Left kidney (tissue), 2 donors: ENCODE data around the gene BTF3L4. TPM values are rescaled to one million over a fixed set of nuclear protein-coding genes. Genes with fewer than 3 reads are reported as not detected.
"Not testable (repeated sequence)": the region's sequence is repeated elsewhere in the genome, so short reads cannot be mapped to it uniquely, and the experiment has no call there.

ENCODE experiments used
- DNase-seq: peaks from one replicate; pipeline ENCODE4 v3.0.0-alpha.2; 2013
- polyA plus RNA-seq: library from polyadenylated mRNA; unstranded; fragments of 120-200 nt; gene quantifications from one replicate; pipeline ENCODE4 v1.2.1, GENCODE V29; 2013; ENCODE audit not compliant: insufficient read length

The BTF3L4 gene
- polyA plus RNA-seq, 1 donor, result 85.6 TPM

GRCh38 chr1:52054496-52055065 is 1.5 kb upstream of the BTF3L4 start:
- DNase-seq, result no peak

DNA sequence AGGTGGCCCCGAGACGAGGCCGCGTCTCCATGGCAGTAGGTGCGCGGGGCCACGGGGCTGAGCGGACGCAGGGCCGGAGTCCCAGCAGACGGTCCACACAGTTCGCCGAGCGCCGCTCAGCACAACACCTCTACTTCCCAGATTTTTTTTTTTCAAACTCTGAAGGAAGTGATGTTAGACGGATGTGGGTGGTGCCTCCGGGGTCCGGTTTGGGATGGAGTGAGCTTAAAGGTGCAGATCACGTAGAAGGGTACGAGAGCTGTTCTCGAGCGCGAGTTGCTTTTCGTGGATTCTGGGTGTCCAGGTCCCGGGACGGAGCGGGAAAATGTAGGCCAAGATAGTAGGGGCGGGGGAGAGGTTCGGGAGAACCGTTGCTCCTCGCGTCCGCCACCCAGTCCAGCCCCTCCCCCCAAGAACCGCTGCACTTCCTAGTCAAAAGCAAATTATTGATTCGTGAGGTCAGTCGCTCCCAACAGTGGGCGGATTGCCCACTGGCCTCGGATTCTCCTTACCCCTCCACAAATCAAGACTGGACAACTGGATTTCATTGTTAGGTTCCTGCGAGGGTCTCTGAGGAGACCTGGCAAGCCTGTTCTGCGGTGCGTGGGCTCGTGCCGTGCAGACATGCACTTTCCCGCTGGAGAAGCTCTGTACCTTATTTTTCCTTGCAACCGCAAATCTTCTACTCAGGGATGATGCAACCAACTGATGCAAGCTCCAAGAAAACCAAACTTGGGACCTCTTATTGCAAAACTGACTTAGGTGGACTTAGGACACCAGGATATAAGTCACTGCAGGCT is 829 bp upstream of the BTF3L4 start, which contains the start of gene TXNDC12:
Gene TXNDC12 (minus strand): TSS at position 126 of the 800 bp plus-strand sequence. CDS start 95 bp downstream, at position 31.
- peak; percentile 89 for DNase-seq

DNA sequence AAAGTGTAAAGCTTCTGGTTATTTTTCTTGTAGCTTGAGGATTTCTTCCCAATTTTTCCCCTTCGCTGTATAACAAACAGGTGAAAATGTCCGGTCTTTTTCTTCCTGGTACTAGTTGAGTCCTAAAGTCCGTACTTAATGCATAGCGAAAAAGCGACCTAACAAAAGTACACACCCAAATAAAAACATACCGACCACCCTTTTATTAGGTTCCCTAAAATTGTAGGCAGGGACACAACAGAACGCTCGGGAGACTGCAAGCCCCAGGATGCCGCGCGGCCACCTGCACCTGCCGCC is 281 bp upstream of the BTF3L4 start:
- DNase-seq, result no peak

DNA sequence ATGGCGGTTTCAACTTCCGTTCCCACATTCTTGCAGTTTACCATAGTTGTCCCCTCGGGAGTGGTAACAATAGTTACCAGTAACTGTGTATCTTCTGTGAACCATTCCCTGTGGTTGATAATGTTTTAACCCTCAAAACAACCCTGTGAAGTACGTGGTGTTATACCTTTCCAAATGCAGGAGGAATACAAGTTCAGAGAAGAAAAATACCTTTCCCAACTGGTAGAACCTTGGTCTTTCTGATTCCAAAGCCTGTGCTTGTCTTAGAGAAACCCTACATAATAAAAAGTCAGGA is 789 bp downstream of the BTF3L4 start:
- DNase-seq, result no peak

DNA sequence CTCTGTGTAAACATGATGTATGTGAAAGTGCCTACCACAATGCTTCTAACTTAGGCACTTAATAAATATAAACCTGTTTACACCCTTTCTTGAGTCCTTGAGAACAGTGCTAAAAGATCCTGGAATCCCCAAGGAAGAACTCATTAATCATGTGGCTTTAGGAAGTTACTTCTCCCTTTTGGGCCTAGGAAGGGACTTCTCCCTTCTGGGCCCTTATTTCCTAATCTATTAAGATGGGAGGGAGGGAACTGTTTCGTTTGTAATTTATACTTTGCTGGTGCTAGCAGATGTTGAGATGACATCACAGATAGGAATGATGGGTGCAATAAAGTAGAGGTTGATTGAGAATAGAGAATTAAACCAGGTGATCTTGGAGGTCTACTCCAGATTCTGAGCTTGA is 1.2 kb downstream of the BTF3L4 start:
- DNase-seq, result no peak

GRCh38 chr1:52057876-52058415 is 1.9 kb downstream of the BTF3L4 start:
- DNase-seq, result no peak

DNA sequence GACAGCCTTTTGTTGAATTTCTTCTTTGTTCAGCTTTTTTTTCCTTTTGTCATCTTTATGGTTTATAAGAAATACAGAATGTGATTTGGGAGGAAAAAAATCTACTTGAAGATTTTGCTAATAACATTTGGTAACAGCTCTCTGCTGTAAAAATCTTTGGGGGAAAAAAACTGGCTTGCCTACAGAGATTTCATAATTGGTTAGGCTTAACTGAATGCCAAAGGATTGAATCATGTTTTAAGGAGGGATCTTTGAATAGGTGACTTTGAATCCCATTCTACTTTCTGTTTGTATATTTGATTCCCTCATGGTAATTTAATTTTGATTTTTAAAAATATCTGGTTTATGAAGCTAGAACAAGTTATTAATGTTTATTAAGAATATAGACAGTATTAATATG is 3.2 kb downstream of the BTF3L4 start:
- DNase-seq, result no peak

- no peak for DNase-seq
These were observed 3.8 kb downstream of the BTF3L4 start for GRCh38 chr1:52059888-52060287.

DNA sequence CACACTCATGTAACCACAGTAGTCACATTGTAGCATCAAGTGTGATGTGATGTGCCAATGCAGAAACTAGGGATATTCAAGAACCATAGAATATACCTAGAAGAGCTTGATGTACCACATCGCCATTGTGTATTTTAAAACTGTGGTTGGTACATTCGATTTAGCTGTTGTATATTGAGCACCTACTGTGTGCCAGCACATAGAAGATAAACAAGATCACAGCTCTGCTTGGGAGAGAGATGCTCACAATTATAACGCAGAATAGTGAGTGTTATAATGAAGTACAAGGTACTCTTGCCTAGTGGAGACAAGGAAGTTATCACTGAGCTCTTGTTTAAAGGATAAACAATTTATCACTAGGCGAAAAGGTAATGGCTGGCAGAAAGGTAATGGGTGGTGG is 4.7 kb downstream of the BTF3L4 start:
- no peak for DNase-seq

DNA sequence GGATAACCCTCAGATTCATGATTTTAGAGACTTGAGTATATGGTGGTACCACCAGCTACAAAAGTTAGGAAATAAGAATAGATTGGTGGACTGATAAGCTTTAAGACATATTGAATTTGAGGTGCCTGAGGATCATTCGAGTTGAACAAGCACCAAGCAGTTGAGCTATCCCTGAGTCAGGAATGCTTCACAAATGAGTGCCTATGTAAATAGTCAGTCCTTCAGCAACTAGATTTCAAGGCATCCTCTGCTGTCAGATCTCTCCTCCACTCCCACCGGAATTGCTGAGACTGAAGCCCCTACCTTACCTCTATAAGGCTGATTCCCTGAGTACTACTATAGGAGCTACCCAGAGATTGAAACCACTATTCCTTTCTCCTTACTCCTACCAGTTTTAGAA is 7.1 kb downstream of the BTF3L4 start:
- DNase-seq, result no peak

DNA sequence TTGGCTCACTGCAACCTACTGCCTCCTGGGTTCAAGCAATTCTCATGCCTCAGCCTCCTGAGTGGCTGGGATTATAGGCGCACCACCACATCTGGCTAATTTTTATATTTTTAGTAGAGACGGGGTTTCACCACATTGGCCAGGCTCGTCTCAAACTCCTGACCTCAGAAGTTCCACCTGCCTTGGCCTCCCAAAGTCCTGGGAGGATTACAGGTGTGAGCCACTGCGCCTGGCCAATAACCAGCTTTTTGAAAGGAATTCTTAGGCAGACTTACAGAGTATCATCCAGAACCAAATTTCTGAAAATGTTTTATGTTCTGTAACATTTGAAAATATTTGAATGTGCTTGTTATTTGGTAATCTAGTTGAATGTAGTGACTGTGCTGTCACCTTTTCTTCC is 14.6 kb downstream of the BTF3L4 start:
- no peak for DNase-seq

- DNase-seq, result no peak
These were observed 16.2 kb downstream of the BTF3L4 start for GRCh38 chr1:52072291-52072690.

DNA sequence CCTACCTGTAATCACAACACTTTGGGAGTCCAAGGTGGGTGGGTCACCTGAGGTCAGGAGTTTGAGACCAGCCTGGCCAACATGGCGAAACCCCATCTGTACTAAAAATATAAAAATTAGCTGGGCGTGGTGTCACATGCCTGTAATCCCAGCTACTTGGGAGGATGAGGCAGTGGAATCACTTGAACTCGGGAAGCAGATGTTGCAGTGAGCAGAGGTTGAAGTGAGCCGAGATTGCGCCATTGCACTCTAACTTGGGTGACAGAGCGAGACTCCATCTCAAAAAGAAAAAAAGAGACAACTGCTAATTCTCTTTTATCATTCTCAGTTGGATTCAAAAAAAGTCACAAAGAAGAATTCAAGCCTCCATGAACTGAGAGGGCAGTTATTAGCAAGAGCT is 21.2 kb downstream of the BTF3L4 start:
- not testable (repeated sequence) for DNase-seq

- no peak for DNase-seq
These were observed 23.9 kb downstream of the BTF3L4 start for GRCh38 chr1:52080014-52080415.

- not testable (repeated sequence) for DNase-seq
These were observed 31.8 kb downstream of the BTF3L4 start for GRCh38 chr1:52087892-52088291.

DNA sequence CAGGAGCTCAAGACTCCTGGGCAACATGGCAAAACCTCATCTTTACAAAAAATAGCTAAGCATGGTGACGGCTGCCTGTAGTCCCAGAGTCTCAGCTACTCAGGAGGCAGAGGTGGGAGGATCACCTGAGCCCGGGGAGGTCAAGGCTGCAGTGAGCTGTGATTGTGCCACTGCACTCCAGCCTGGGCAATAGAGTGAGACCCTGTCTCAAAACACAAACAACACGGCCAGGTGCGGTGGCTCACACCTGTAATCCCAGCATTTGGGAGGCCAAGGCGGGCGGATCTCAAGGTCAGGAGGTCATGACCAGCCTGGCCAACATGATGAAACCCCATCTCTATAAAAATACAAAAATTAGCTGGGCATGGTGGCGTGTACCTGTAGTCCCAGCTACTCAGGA is 38.2 kb downstream of the BTF3L4 start:
- DNase-seq, result not testable (repeated sequence)

DNA sequence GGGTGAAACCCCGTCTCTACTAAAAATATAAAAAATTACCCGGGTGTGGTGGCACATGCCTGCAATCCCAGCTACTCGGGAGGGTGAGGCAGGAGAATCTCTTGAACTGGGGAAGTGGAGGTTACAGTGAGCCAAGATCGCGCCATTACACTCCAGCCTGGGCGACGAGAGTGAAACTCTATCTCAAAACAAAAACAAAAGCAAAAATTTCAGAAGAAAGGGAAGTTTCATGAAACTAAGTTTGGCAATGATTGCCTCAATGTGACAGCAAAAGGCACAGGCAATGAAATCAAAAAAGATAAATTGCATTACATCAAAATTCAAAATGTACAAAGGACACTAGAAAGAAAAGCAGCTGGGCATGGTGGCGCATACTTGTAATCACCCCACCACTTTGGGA is 40.1 kb downstream of the BTF3L4 start:
- no peak for DNase-seq

DNA sequence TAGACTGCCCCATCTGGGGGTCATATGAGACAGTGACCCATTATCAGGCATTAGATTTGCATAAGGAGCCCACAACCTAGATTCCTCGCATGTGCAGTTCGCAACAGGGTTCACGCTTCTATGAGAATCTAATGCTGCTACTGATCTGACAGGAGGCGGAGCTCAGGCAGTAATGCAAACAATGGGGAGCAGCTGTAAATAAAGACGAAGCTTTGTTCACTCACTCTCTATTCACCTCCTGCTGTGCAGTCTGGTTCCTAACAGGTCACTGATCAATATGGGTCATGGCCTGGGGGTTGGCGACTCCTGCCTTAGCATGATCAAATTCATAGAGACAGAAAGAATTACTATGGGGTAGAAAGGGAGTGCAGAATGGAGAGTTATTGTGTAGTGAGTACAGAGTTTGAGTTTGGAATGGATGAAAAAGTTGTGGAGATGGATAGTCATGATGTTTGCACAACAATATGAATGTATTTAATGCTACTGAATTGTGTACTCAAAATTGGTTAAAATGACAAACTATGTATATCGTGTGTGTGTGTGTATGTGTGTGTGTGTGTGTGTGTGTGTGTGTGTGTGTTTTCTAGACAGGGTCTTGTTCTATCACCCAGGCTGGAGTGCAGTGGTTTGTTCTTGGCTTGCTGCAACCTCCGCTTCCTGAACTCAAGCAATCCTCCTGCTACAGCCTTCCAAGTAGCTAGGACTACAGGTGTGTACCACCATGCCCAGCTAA is 42.2 kb downstream of the BTF3L4 start:
- DNase-seq, result no peak

GRCh38 chr1:52102336-52103013 is 46.4 kb downstream of the BTF3L4 start:
- DNase-seq, result no peak

DNA sequence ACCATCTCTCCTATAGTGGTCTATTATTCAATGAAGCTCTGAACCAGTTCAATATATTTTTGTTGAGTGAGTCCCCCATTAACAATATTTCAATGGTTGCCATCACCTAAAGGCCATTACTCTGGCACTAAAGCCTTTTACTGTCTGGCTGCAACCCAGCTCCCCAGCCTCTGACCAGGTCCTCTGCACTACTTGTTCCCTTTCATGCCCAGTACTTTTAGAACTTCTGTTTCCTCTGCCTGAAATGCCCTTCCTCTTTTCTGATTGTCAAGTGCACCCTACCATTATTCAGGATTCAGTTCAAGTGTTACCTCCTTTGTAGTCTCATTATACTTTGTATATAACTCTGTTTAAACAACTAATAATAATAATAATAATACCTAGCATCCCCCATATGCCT is 55.4 kb downstream of the BTF3L4 start:
- no peak for DNase-seq

GRCh38 chr1:52112489-52112888 is 56.4 kb downstream of the BTF3L4 start:
- no peak for DNase-seq

DNA sequence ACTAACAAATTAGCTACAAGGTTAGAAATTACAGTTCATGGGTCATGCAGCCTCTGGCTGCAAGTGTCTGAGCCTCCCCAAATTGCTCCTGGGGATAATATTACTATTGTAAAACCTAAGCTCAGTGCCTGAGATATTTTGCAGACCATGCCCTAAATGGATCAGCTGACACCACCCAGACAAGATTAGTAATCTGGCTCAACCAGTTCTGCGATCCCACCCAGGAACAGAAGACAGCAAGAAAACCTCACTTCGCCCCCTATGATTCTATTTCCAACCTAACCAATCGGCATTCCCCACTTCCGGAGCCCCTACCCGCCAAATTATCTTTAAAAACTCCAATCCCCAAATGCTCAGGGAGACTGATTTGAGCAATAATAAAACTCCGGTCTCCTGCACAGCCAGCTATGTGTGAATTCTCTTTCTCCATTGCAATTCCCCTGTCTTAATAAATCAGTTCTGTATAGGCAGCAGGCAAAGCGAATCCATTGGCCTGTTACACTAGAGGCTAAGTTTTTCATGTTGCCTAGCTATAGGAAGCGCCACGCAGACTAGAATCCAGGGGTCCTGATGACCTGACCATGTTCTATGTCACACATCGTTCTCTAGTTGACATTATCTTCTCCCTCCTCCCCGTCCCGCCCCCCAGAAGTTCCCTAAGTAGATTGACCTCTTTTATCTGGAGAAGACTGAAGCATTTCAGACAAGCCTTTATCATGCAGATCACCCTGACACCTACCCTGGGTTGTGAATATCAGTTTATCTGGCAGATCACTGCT is 63.4 kb downstream of the BTF3L4 start:
- no peak for DNase-seq
